Measurements from ENCODE around the gene FALEC. TPM values are rescaled to one million over a fixed set of nuclear protein-coding genes. Genes with fewer than 3 reads are reported as not detected.

FALEC gene
- total RNA-seq, 4 donors from 2014 or later: not detected

- Histone ChIP-seq H3K9me3 (no peaks in the 10 kb centered on the region), H3K4me1 (peaks cover 18 to 68% (median 38%) of the 10 kb centered on the region in 3 donors), H3K27me3 (no peaks in the 10 kb centered on the region), H3K36me3 (peaks cover 0 to 38% of the 10 kb centered on the region in 2 donors), H3K4me3 (peak overlapping the region in 1 of 2 donors; percentile 64), H3K27ac (peak overlapping the region; percentile 5 to 100 (median 100))
- no peak for ATAC-seq
- TF ChIP-seq CTCF (IDR thresholded peaks at IDR 0.05) (no peak), EP300 (IDR thresholded peaks at IDR 0.05) (no peak), POLR2AphosphoS5 (IDR thresholded peaks at IDR 0.05) (no peak), POLR2A (IDR thresholded peaks at IDR 0.05) (no peak)
- WGBS, 2 donors (ENCODE audit: low coverage in 1 of 2): 70% methylated on average over 10 of the region's 28 CpGs; no CpG with 5 or more reads in 1 of the 2 donors
These were observed 43.5 kb downstream of the FALEC start for GRCh38 chr1:150558761-150559655.

DNA sequence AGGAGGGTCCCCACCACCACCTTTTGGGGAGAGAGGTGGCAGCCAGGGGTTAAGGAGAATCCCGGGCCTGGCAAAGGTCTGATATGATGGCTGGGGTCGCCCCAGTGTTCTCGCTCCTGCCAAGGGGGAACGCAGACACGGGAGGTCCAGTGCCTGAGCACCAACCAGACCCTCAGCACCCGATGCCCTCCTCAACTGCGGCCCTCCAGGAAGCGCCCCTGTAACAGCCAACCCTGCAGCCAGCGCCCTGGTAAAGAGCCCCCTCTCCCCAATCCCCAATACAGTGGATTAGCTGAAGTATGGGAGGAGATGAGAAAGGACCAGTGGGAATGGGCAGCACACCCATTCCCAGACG, 44.1 kb downstream of the FALEC start:
- ATAC-seq: no peak
- Histone ChIP-seq H3K27me3 (no peaks in the 10 kb centered on the region), H3K9me3 (no peaks in the 10 kb centered on the region), H3K4me3 (peak overlapping the region in 1 of 2 donors; percentile 64), H3K27ac (peak overlapping the region; percentile 5 to 100 (median 100)), H3K36me3 (peaks cover 0 to 32% of the 10 kb centered on the region in 2 donors), H3K4me1 (peaks cover 24 to 72% (median 43%) of the 10 kb centered on the region in 3 donors)
- WGBS, 2 donors (ENCODE audit: low coverage in 1 of 2): 17% methylated on average over 1 of the region's 10 CpGs; no CpG with 5 or more reads in 1 of the 2 donors
- TF ChIP-seq EP300 (IDR thresholded peaks at IDR 0.05) (no peak), POLR2AphosphoS5 (IDR thresholded peaks at IDR 0.05) (no peak), CTCF (IDR thresholded peaks at IDR 0.05) (no peak), POLR2A (IDR thresholded peaks at IDR 0.05) (no peak)

DNA sequence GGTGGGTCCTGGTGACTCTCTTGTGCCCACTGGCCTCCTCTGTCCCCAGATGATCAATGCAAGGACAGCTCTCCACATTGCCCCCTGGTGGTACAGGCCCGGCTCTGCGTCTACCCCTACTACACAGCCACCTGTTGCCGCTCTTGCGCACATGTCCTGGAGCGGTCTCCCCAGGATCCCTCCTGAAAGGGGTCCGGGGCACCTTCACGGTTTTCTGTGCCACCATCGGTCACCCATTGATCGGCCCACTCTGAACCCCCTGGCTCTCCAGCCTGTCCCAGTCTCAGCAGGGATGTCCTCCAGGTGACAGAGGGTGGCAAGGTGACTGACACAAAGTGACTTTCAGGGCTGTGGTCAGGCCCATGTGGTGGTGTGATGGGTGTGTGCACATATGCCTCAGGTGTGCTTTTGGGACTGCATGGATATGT, 44.5 kb downstream of the FALEC start:
- Histone ChIP-seq H3K27ac (peak overlapping the region; percentile 97 to 100 (median 100)), H3K4me1 (peaks cover 27 to 76% (median 47%) of the 10 kb centered on the region in 3 donors), H3K4me3 (peak overlapping the region in 1 of 2 donors; percentile 64), H3K36me3 (peaks cover 0 to 31% of the 10 kb centered on the region in 2 donors), H3K27me3 (no peaks in the 10 kb centered on the region), H3K9me3 (no peaks in the 10 kb centered on the region)
- WGBS, 2 donors (ENCODE audit: low coverage in 1 of 2): 16% methylated on average over 7 of the region's 9 CpGs; no CpG with 5 or more reads in 1 of the 2 donors
- TF ChIP-seq EP300 (IDR thresholded peaks at IDR 0.05) (no peak), POLR2A (IDR thresholded peaks at IDR 0.05) (no peak), CTCF (IDR thresholded peaks at IDR 0.05) (peak in 3 of 4 experiments; percentile 90 to 96 (median 91)), POLR2AphosphoS5 (IDR thresholded peaks at IDR 0.05) (no peak)
- ATAC-seq: no peak

DNA sequence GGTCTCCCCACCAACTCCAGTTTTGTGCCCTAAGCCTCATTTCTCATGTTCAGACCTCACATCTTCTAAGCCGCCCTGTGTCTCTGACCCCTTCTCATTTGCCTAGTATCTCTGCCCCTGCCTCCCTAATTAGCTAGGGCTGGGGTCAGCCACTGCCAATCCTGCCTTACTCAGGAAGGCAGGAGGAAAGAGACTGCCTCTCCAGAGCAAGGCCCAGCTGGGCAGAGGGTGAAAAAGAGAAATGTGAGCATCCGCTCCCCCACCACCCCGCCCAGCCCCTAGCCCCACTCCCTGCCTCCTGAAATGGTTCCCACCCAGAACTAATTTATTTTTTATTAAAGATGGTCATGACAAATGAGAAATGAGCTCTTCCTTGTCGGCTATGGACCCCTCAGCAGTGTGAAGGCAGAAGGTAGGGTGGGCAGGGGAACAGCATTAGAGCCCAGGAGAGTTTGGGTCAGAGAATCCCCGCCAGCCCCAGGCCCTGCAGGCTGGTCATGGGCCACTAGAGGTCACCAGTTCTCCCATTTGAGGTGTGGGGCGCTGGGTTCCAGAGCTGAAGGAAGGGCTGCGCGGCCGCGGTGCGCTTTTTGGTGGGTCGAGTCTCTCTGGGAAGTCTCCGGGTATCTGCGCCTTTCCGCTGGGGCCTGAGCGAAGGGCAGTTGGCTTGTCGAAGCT, 45.2 kb downstream of the FALEC start:
- H3K4me3 ChIP-seq: peak overlapping the region; percentile 48 to 64
- TF ChIP-seq POLR2A (IDR thresholded peaks at IDR 0.05) (no peak), EP300 (IDR thresholded peaks at IDR 0.05) (no peak), CTCF (IDR thresholded peaks at IDR 0.05) (peak in 3 of 4 experiments; percentile 84 to 93 (median 87)), POLR2AphosphoS5 (IDR thresholded peaks at IDR 0.05) (no peak)
- H3K27me3 ChIP-seq: no peaks in the 10 kb centered on the region
- 38 to 67% methylated on average over 1 to 2 of the region's 17 CpGs for WGBS, 2 donors (ENCODE audit: low coverage in 1 of 2)
- H3K27ac ChIP-seq: peak overlapping the region; percentile 97 to 100 (median 100)
- ATAC-seq: peak; percentile 61
- peaks cover 34 to 82% (median 54%) of the 10 kb centered on the region in 3 donors for H3K4me1 ChIP-seq
- H3K9me3 ChIP-seq: no peaks in the 10 kb centered on the region
- peaks cover 0 to 24% of the 10 kb centered on the region in 2 donors for H3K36me3 ChIP-seq
